Prostate gland (tissue), 2 donors: ENCODE data around the gene EYA4. TPM values are rescaled to one million over a fixed set of nuclear protein-coding genes. Genes with fewer than 3 reads are reported as not detected.

ENCODE experiments used
- DNase-seq: peaks from one replicate; pipeline ENCODE4 v3.0.0-alpha.2; 2019; ENCODE audit warnings: low spot score
- H3K27ac ChIP-seq, 2 donors: fragments of 200-600 bp; sonication (generic); 2 replicates each; pipeline ENCODE4 v1.5.1; 2017 to 2019
- H3K27me3 ChIP-seq: fragments of 200-600 bp; sonication (generic); replicated peaks from 2 replicates; pipeline ENCODE4 v1.5.1; 2019; ENCODE audit not compliant: insufficient read depth
- H3K36me3 ChIP-seq, 2 donors: fragments of 200-600 bp; sonication (generic); 1 replicate in 1 of 2; 2 replicates in 1 of 2; pipeline versions ENCODE4 v1.5.1 to v1.8.1; 2017 to 2019
- H3K4me1 ChIP-seq: fragments of 200-600 bp; sonication (generic); replicated peaks from 2 replicates; pipeline ENCODE4 v1.5.1; 2019
- H3K4me3 ChIP-seq, 2 donors: fragments of 200-600 bp; sonication (generic); 2 replicates each; pipeline ENCODE4 v1.5.1; 2017 to 2019
- H3K9me3 ChIP-seq: fragments of 200-600 bp; sonication (generic); 2 replicates; pipeline ENCODE4 v1.5.1; 2017
- CTCF ChIP-seq, 4 experiments: fragments of 200-600 bp in 2 of 4; fragments of 450-650 bp in 2 of 4; sonication (generic) in 2 of 4; IDR thresholded peaks; 1 replicate in 3 of 4; 2 replicates in 1 of 4; pipeline ENCODE4 v1.5.1; 2016 to 2019; ENCODE audit warnings: antibody characterized with exemption in 4 of 4, mild to moderate bottlenecking in 2 of 4, moderate library complexity in 2 of 4
- POLR2A ChIP-seq: fragments of 450-650 bp; IDR thresholded peaks from one replicate; pipeline ENCODE4 v1.6.1; 2016; ENCODE audit warnings: antibody characterized with exemption, mild to moderate bottlenecking
- POLR2AphosphoS5 ChIP-seq: sonication (generic); formaldehyde crosslinking; IDR thresholded peaks from one replicate; pipeline ENCODE4 v1.6.1; 2017; ENCODE audit warnings: antibody characterized with exemption
- WGBS: methylation state at CpG from one replicate; pipeline ENCODE4 v1.1.5; 2018; 5-methylcytosine and 5-hydroxymethylcytosine counted together
- intact Hi-C: fragments of 100-400 bp; cut with DNase I; formaldehyde crosslinking; loops from one replicate; pipeline ENCODE4 v1.14.2; 2022
- total RNA-seq, 2 donors: library from RNA; depleted of rRNA; stranded (reverse); fragments of >200 nt; gene quantifications; one replicate each; pipeline ENCODE4 v1.1.0, GENCODE V29; 2016

The EYA4 gene
- total RNA-seq, 2 donors from 2014 or later, result 4.1 to 7.3 TPM

- H3K27me3 ChIP-seq, result no peaks in the 10 kb centered on the region
- WGBS, result 53% methylated on average over 5 of the region's 5 CpGs
- intact Hi-C loops, result no loop called here
- H3K36me3 ChIP-seq, result no peaks in the 10 kb centered on the region
- no peaks in the 10 kb centered on the region for H3K4me1 ChIP-seq
- no peak for DNase-seq
- no peak overlapping the region for H3K4me3 ChIP-seq
- no peak for TF ChIP-seq POLR2AphosphoS5
- no peak for TF ChIP-seq CTCF (IDR thresholded peaks at IDR 0.05)
- no peak for TF ChIP-seq POLR2A
- H3K27ac ChIP-seq, result no peak overlapping the region
- no peaks in the 10 kb centered on the region for H3K9me3 ChIP-seq
These were observed 117.5 kb downstream of the EYA4 start for GRCh38 chr6:133358574-133359150.

GRCh38 chr6:133359256-133359655, 118.1 kb downstream of the EYA4 start:
- DNase-seq, result no peak
- Histone ChIP-seq H3K27ac (no peak overlapping the region), H3K36me3 (no peaks in the 10 kb centered on the region), H3K4me1 (no peaks in the 10 kb centered on the region), H3K9me3 (no peaks in the 10 kb centered on the region), H3K27me3 (no peaks in the 10 kb centered on the region), H3K4me3 (no peak overlapping the region)
- intact Hi-C loops, result no loop called here
- WGBS, result 94% methylated on average over 1 of the region's 1 CpG
- TF ChIP-seq CTCF (IDR thresholded peaks at IDR 0.05) (no peak), POLR2A (no peak), POLR2AphosphoS5 (no peak)

- no peak for TF ChIP-seq POLR2A
- no peak for TF ChIP-seq POLR2AphosphoS5
- no peak for TF ChIP-seq CTCF (IDR thresholded peaks at IDR 0.05)
- Histone ChIP-seq H3K27ac (no peak overlapping the region), H3K27me3 (no peaks in the 10 kb centered on the region), H3K9me3 (no peaks in the 10 kb centered on the region), H3K4me1 (no peaks in the 10 kb centered on the region), H3K36me3 (no peaks in the 10 kb centered on the region), H3K4me3 (no peak overlapping the region)
- intact Hi-C loops, result no loop called here
- DNase-seq, result no peak
- 91% methylated on average over 1 of the region's 1 CpG for WGBS
These were observed 118.6 kb downstream of the EYA4 start for GRCh38 chr6:133359760-133360159.

GRCh38 chr6:133360194-133360593, 119.0 kb downstream of the EYA4 start:
- no peaks in the 10 kb centered on the region for H3K9me3 ChIP-seq
- no peak overlapping the region for H3K27ac ChIP-seq
- no peaks in the 10 kb centered on the region for H3K36me3 ChIP-seq
- H3K4me3 ChIP-seq, result no peak overlapping the region
- 75% methylated on average over 5 of the region's 5 CpGs for WGBS
- H3K27me3 ChIP-seq, result no peaks in the 10 kb centered on the region
- DNase-seq, result no peak
- intact Hi-C loops, result no loop called here
- H3K4me1 ChIP-seq, result no peaks in the 10 kb centered on the region
- TF ChIP-seq CTCF (IDR thresholded peaks at IDR 0.05) (no peak), POLR2A (no peak), POLR2AphosphoS5 (no peak)

- TF ChIP-seq CTCF (IDR thresholded peaks at IDR 0.05) (no peak), POLR2AphosphoS5 (no peak), POLR2A (no peak)
- Histone ChIP-seq H3K4me1 (no peaks in the 10 kb centered on the region), H3K27ac (no peak overlapping the region), H3K4me3 (no peak overlapping the region), H3K36me3 (no peaks in the 10 kb centered on the region), H3K27me3 (no peaks in the 10 kb centered on the region), H3K9me3 (no peaks in the 10 kb centered on the region)
- intact Hi-C loops, result no loop called here
- WGBS, result 54% methylated on average over 4 of the region's 4 CpGs
- DNase-seq, result no peak
These were observed 121.7 kb downstream of the EYA4 start for GRCh38 chr6:133362813-133363212.
